H9 (cell line): Measurements from ENCODE around the gene MCRIP1. TPM values are rescaled to one million over a fixed set of nuclear protein-coding genes. Genes with fewer than 3 reads are reported as not detected.

Source experiments
- DNase-seq: peaks from one replicate; pipeline ENCODE4 v3.0.0-alpha.2; 2017
- H2AFZ ChIP-seq: one replicate; pipeline ENCODE4 v1.6.1; 2013; ENCODE audit warnings: mild to moderate bottlenecking, low read length, control low read depth, moderate library complexity
- H2AK5ac ChIP-seq: 2 replicates; pipeline ENCODE4 v1.6.1; 2013; ENCODE audit warnings: low read length, control low read depth, mixed read lengths; ENCODE audit not compliant: insufficient read length
- H2BK120ac ChIP-seq: one replicate; pipeline ENCODE4 v1.6.1; 2013; ENCODE audit warnings: low read depth, mild to moderate bottlenecking, low read length, control low read depth, inconsistent platforms; ENCODE audit not compliant: poor library complexity, severe bottlenecking
- H2BK12ac ChIP-seq: 2 replicates; pipeline ENCODE4 v1.6.1; 2013; ENCODE audit warnings: low read length, control low read depth, mixed read lengths, low read depth; ENCODE audit not compliant: insufficient read length
- H2BK15ac ChIP-seq: 2 replicates; pipeline ENCODE4 v1.6.1; 2013; ENCODE audit warnings: low read depth, low read length, control low read depth
- H2BK20ac ChIP-seq: one replicate; pipeline ENCODE4 v1.6.1; 2013; ENCODE audit warnings: low read depth, mild to moderate bottlenecking, low read length, control low read depth, inconsistent platforms; ENCODE audit not compliant: poor library complexity, severe bottlenecking
- H2BK5ac ChIP-seq: 2 replicates; pipeline ENCODE4 v1.6.1; 2013; ENCODE audit warnings: low read length, control low read depth, mixed read lengths; ENCODE audit not compliant: insufficient read length
- H3K14ac ChIP-seq: 2 replicates; pipeline ENCODE4 v1.6.1; 2013; ENCODE audit warnings: low read length, control low read depth; ENCODE audit not compliant: insufficient read depth
- H3K18ac ChIP-seq: 2 replicates; pipeline ENCODE4 v1.6.1; 2013; ENCODE audit warnings: low read depth, mild to moderate bottlenecking, mixed read lengths, low read length, control low read depth; ENCODE audit not compliant: insufficient read length
- H3K23ac ChIP-seq: 2 replicates; pipeline ENCODE4 v1.6.1; 2013; ENCODE audit warnings: low read length, control low read depth, mixed read lengths, low read depth; ENCODE audit not compliant: insufficient read length
- H3K23me2 ChIP-seq: 2 replicates; pipeline ENCODE4 v1.6.1; 2013; ENCODE audit warnings: low read depth, mild to moderate bottlenecking, mixed read lengths, low read length, control low read depth; ENCODE audit not compliant: insufficient read length, poor library complexity, severe bottlenecking
- H3K27ac ChIP-seq: 2 replicates; pipeline ENCODE4 v1.5.1; 2013; ENCODE audit warnings: low read length, control low read depth, mixed read lengths, low read depth; ENCODE audit not compliant: insufficient read length
- H3K27me3 ChIP-seq: 2 replicates; pipeline ENCODE4 v1.6.1; 2013; ENCODE audit warnings: low read length, control low read depth, inconsistent platforms; ENCODE audit not compliant: insufficient read depth
- H3K4ac ChIP-seq: 2 replicates; pipeline ENCODE4 v1.6.1; 2013; ENCODE audit warnings: low read depth, mild to moderate bottlenecking, control low read depth, inconsistent platforms, low read length, moderate library complexity
- H3K4me1 ChIP-seq: 2 replicates; pipeline ENCODE4 v1.6.1; 2013; ENCODE audit warnings: low read length, control low read depth, inconsistent platforms; ENCODE audit not compliant: insufficient read depth
- H3K4me2 ChIP-seq: 2 replicates; pipeline ENCODE4 v1.6.1; 2013; ENCODE audit warnings: low read length, control low read depth, mixed read lengths; ENCODE audit not compliant: insufficient read length, insufficient read depth
- H3K56ac ChIP-seq: 2 replicates; pipeline ENCODE4 v1.6.1; 2013; ENCODE audit warnings: low read depth, mild to moderate bottlenecking, mixed read lengths, low read length, control low read depth; ENCODE audit not compliant: insufficient read length
- H3K79me1 ChIP-seq: 2 replicates; pipeline ENCODE4 v1.6.1; 2013; ENCODE audit warnings: low read depth, mild to moderate bottlenecking, moderate library complexity, low read length, control low read depth, inconsistent platforms; ENCODE audit not compliant: insufficient read depth, poor library complexity, severe bottlenecking
- H3K79me2 ChIP-seq: 2 replicates; pipeline ENCODE4 v1.6.1; 2013; ENCODE audit warnings: low read length, control low read depth, inconsistent platforms; ENCODE audit not compliant: insufficient read depth
- H3K9ac ChIP-seq: 2 replicates; pipeline ENCODE4 v1.6.1; 2013; ENCODE audit warnings: low read length, control low read depth, mixed read lengths; ENCODE audit not compliant: insufficient read length; ENCODE audit errors: extremely low read depth
- H3K9me3 ChIP-seq: one replicate; pipeline ENCODE4 v1.6.1; 2013; ENCODE audit warnings: low read depth, low read length, inconsistent platforms; ENCODE audit not compliant: control insufficient read depth
- H3T11ph ChIP-seq: one replicate; pipeline ENCODE4 v1.6.1; 2013; ENCODE audit warnings: mild to moderate bottlenecking, low read length, control low read depth, inconsistent platforms
- H4K20me1 ChIP-seq: one replicate; pipeline ENCODE4 v1.6.1; 2013; ENCODE audit not compliant: control insufficient read depth, insufficient read length, insufficient read depth
- H4K5ac ChIP-seq: 2 replicates; pipeline ENCODE4 v1.6.1; 2013; ENCODE audit warnings: low read depth, mild to moderate bottlenecking, mixed read lengths, low read length, control low read depth; ENCODE audit not compliant: insufficient read length
- H4K8ac ChIP-seq: replicated peaks from 2 replicates; pipeline ENCODE4 v1.6.1; 2013; ENCODE audit warnings: low read length, control low read depth, mixed read lengths, low read depth; ENCODE audit not compliant: insufficient read length
- H4K91ac ChIP-seq: 2 replicates; pipeline ENCODE4 v1.6.1; 2013; ENCODE audit warnings: low read depth, mild to moderate bottlenecking, moderate library complexity, mixed read lengths, low read length, control low read depth; ENCODE audit not compliant: insufficient read length
- H3K27ac Mint-ChIP-seq, 3 experiments: 2 replicates in 2 of 3; 3 replicates in 1 of 3; pipeline ENCODE4 v1.8.0; 2020 to 2021; ENCODE audit warnings: mixed read lengths in 3 of 3, mild to moderate bottlenecking in 1 of 3, moderate library complexity in 1 of 3
- H3K27me3 Mint-ChIP-seq: 2 replicates; pipeline ENCODE4 v1.8.0; 2021; ENCODE audit warnings: low read depth, mild to moderate bottlenecking, moderate library complexity, mixed read lengths
- H3K36me3 Mint-ChIP-seq, 3 experiments: 2 replicates in 2 of 3; 3 replicates in 1 of 3; pipeline ENCODE4 v1.8.0; 2020 to 2021; ENCODE audit warnings: low read depth in 3 of 3, mixed read lengths in 3 of 3; ENCODE audit not compliant: insufficient read depth in 1 of 3
- H3K4me1 Mint-ChIP-seq, 2 experiments: 2 replicates each; pipeline ENCODE4 v1.8.0; 2020; ENCODE audit warnings: mixed read lengths in 2 of 2
- H3K4me3 Mint-ChIP-seq, 2 experiments: 2 replicates in 1 of 2; 3 replicates in 1 of 2; pipeline ENCODE4 v1.8.0; 2020 to 2021; ENCODE audit warnings: mild to moderate bottlenecking in 2 of 2, mixed read lengths in 2 of 2, moderate library complexity in 1 of 2
- H3K9me3 Mint-ChIP-seq, 2 experiments: 2 replicates in 1 of 2; 3 replicates in 1 of 2; pipeline ENCODE4 v1.8.0; 2020; ENCODE audit warnings: mild to moderate bottlenecking in 2 of 2, mixed read lengths in 2 of 2, moderate library complexity in 1 of 2
- WGBS: extraction: QIAGEN DNeasy Blood & Tissue Kit; methylation state at CpG from one replicate; pipeline ENCODE4 v1.1.7; 2013; ENCODE audit warnings: missing lambda C conversion rate, low lambda C conversion rate, mixed read lengths; ENCODE audit not compliant: insufficient read length; ENCODE audit errors: extremely low coverage; 5-methylcytosine and 5-hydroxymethylcytosine counted together
- total RNA-seq: library from RNA; stranded (reverse); gene quantifications from 2 replicates; pipeline ENCODE4 v1.2.1, GENCODE V29; 2021
- TF ChIP-seq, protein P1 (sequence below): fragments of 200-600 bp; sonication (generic); conservative IDR thresholded peaks from 3 replicates; pipeline ENCODE4 v1.8.0; 2021; ENCODE audit warnings: antibody characterized with exemption, mild to moderate bottlenecking

The MCRIP1 gene
- total RNA-seq, 1 experiment from 2014 or later = 118 TPM

DNA sequence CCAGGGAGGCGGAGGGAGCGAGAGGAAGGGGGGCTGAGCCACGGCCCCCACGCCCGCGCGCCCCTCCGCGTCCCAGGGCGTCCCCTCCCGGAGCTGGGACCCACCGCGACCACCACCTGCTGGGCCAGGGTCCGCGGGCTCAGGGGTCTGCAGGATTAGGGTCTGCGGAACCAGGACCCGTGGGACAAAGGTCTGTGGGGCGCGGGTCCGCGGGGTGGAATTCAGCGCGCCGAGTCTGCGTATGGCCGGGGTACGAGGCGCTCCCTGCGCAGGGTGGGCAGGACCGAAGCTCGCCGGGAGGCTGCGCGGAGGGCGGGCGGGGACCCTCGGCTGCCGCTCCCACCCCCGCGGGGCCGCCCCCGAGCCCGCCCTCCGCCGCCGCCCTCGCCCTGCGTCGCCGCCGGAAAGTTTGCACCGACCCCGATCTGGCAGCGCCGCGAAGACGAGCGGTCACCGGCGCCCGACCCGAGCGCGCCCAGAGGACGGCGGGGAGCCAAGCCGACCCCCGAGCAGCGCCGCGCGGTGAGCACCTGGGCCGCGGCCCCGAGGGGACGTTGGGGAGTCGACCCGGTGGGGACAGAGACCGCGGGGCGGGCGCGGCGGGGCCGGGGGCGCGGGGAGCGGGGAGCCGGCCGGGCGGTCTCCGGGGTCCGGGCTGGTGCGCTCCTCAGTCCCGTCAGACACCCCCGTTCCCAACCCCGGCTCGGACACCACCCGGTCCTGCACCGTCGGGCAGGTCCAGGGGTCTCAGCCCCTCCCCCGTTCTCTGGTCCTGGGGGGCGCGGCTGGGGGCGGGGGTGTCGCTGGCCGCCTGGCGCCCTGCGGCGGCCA lies 29.1 kb downstream of the MCRIP1 start, which contains the start of gene GCGR:
Gene GCGR, plus strand, starts transcription at position 423 of the 831 bp plus-strand sequence. CDS start 4,869 bp downstream, outside the sequence.
- no CpG with 5 or more reads among the region's 110 CpGs for WGBS
- Histone ChIP-seq H3K4me2 (peak within 1 kb of the TSS; percentile 28), H2BK15ac (no peak within 1 kb of the TSS), H3K79me1 (no peaks in the 10 kb centered on the region), H2AFZ (no peak within 1 kb of the TSS), H3K4me1 (no peaks in the 10 kb centered on the region), H2BK5ac (no peak within 1 kb of the TSS), H3K23ac (no peak within 1 kb of the TSS), H4K5ac (no peak within 1 kb of the TSS), H4K20me1 (no peaks in the 10 kb centered on the region), H4K91ac (no peak within 1 kb of the TSS), H3K18ac (no peak within 1 kb of the TSS), H3K79me2 (no peaks in the 10 kb centered on the region), H3K27me3 (peaks cover 32% of the 10 kb centered on the region), H2BK20ac (no peak within 1 kb of the TSS), H2AK5ac (no peak within 1 kb of the TSS), H3T11ph (no peak within 1 kb of the TSS), H3K14ac (no peak within 1 kb of the TSS; the same call in 1 of the 2 replicates), H2BK120ac (no peak within 1 kb of the TSS), H4K8ac (no peak within 1 kb of the TSS), H3K4ac (no peak within 1 kb of the TSS), H3K27ac (no peak within 1 kb of the TSS), H2BK12ac (no peak within 1 kb of the TSS), H3K9ac (no peak within 1 kb of the TSS), H3K23me2 (peaks cover 6% of the 10 kb centered on the region), H3K56ac (no peak within 1 kb of the TSS), H3K9me3 (no peaks in the 10 kb centered on the region)
- no peak for DNase-seq
- H3K4me3 Mint-ChIP-seq = peak within 1 kb of the TSS; percentile 51 to 74
- TF ChIP-seq, protein P1, sequence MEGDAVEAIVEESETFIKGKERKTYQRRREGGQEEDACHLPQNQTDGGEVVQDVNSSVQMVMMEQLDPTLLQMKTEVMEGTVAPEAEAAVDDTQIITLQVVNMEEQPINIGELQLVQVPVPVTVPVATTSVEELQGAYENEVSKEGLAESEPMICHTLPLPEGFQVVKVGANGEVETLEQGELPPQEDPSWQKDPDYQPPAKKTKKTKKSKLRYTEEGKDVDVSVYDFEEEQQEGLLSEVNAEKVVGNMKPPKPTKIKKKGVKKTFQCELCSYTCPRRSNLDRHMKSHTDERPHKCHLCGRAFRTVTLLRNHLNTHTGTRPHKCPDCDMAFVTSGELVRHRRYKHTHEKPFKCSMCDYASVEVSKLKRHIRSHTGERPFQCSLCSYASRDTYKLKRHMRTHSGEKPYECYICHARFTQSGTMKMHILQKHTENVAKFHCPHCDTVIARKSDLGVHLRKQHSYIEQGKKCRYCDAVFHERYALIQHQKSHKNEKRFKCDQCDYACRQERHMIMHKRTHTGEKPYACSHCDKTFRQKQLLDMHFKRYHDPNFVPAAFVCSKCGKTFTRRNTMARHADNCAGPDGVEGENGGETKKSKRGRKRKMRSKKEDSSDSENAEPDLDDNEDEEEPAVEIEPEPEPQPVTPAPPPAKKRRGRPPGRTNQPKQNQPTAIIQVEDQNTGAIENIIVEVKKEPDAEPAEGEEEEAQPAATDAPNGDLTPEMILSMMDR = no peak
- H3K9me3 Mint-ChIP-seq = peaks cover 10 to 17% of the 10 kb centered on the region in 2 experiments
- no peak within 1 kb of the TSS for H3K27ac Mint-ChIP-seq
- H3K36me3 Mint-ChIP-seq = peaks cover 0 to 3% (median 0%) of the 10 kb centered on the region in 3 experiments; a peak in 2 of 7 replicates
- peaks cover 92% of the 10 kb centered on the region for H3K27me3 Mint-ChIP-seq
- peaks cover 0 to 6% of the 10 kb centered on the region in 2 experiments; a peak in 1 of 4 replicates for H3K4me1 Mint-ChIP-seq
